Pancreas (tissue), 10 donors: Measurements from ENCODE around the gene OGG1. TPM values are rescaled to one million over a fixed set of nuclear protein-coding genes. Genes with fewer than 3 reads are reported as not detected.

Experiments
- ATAC-seq, 4 donors: fragments of 200-7000 bp; cut with Tn5 transposase; one replicate each; pipeline versions ENCODE4 v1.8.0 to v1.9.1; 2020; ENCODE audit warnings: mild to moderate bottlenecking in 4 of 4, moderate library complexity in 4 of 4
- DNase-seq, 6 donors: peaks; one replicate each; pipeline ENCODE4 v3.0.0-alpha.2; 2020
- FAIRE-seq: peaks from 2 replicates; lab custom pipeline; 2012; peaks lifted over from hg19 to GRCh38; lab: Jason Lieb, UNC
- H3K27ac ChIP-seq, 4 donors: fragments of 200-600 bp; sonication (generic); 1 replicate in 3 of 4; 2 replicates in 1 of 4; pipeline versions ENCODE4 v1.5.0 to v1.8.0; 2020
- H3K27me3 ChIP-seq, 4 donors: fragments of 200-600 bp; one replicate each; pipeline ENCODE4 v1.8.0; 2021
- H3K36me3 ChIP-seq, 3 donors: fragments of 200-600 bp; sonication (generic) in 1 of 3; one replicate each; pipeline versions ENCODE4 v1.5.0 to v1.8.0; 2020 to 2021
- H3K4me1 ChIP-seq, 3 donors: fragments of 200-600 bp; one replicate each; pipeline ENCODE4 v1.8.0; 2021
- H3K4me3 ChIP-seq, 4 donors: fragments of 200-600 bp; sonication (generic) in 2 of 4; one replicate each; pipeline versions ENCODE4 v1.5.0 to v1.8.0; 2020 to 2021
- H3K9me3 ChIP-seq, 4 donors: fragments of 200-600 bp; one replicate each; pipeline ENCODE4 v1.8.0; 2021
- WGBS, 2 donors: extraction: QIAGEN DNeasy Blood & Tissue Kit; methylation state at CpG; one replicate each; pipeline ENCODE4 v1.1.7; 2013; 5-methylcytosine and 5-hydroxymethylcytosine counted together
- intact Hi-C, 3 donors: fragments of 100-400 bp; cut with DNase I; formaldehyde crosslinking; loops; one replicate each; pipeline versions ENCODE4 v1.11.1 to v1.14.2; 2022
- polyA plus RNA-seq, 2 donors: library from polyadenylated mRNA; stranded (reverse); fragments of 200-250 nt; gene quantifications; one replicate each; pipeline ENCODE4 v1.2.3, GENCODE V29; 2013
- total RNA-seq, 6 donors: library from RNA; stranded (reverse); fragmentation: NEBNext Ultra II Directional in 4 of 6; extraction: Animal tissue kit (Norgen Biotek cat#: 25700) in 4 of 6; gene quantifications; one replicate each; pipeline versions ENCODE4 v1.2.1 to v1.2.4, GENCODE V29; 2021 to 2023
- TF ChIP-seq, protein P1 (sequence below), 4 donors: fragments of 200-600 bp; sonication (generic) in 3 of 4; IDR thresholded peaks; one replicate each; pipeline versions ENCODE4 v1.5.0 to v1.8.0; 2021; ENCODE audit warnings: antibody characterized with exemption in 4 of 4
- donor health status: healthy with polysubstance abuse.
- donor health status: DM: no; HTN: no; CAD: no; lungs with moderate emphysema.
- donor health status: DM: no; HTN: no; CAD: no.
- donor health status: control.
- donor health status: control.
- donor health status: Bipolar disorder and iron deficiency.
- donor health status: DM: yes; HTN: yes; CAD: no.
- donor health status: DM: no; HTN: no; CAD: no.
- donor health status: DM: no; HTN: no; CAD: no.
- donor health status: DM: yes; HTN: yes; CAD: no.

OGG1 gene
- total and polyA plus RNA-seq, 8 donors, result 5.9 to 13.9 (median 9.1) TPM

GRCh38 chr3:9750556-9751411 lies 1.0 kb downstream of the OGG1 start:
- intact Hi-C loops, result no loop called here
- no peak for FAIRE-seq
- Histone ChIP-seq H3K36me3 (peaks cover 0 to 31% (median 8%) of the 10 kb centered on the region in 3 donors), H3K27me3 (no peaks in the 10 kb centered on the region), H3K4me3 (peak overlapping the region; percentile 31 to 73 (median 54)), H3K27ac (peak overlapping the region in 2 of 4 donors; percentile 81 to 85), H3K9me3 (no peaks in the 10 kb centered on the region), H3K4me1 (peaks cover 0 to 9% (median 5%) of the 10 kb centered on the region in 3 donors)
- DNase-seq, result peak in 1 of 6 donors; percentile 22
- ATAC-seq, result no peak
- 37 to 38% methylated on average over 17 of the region's 17 CpGs for WGBS, 2 donors
- TF ChIP-seq, protein P1, sequence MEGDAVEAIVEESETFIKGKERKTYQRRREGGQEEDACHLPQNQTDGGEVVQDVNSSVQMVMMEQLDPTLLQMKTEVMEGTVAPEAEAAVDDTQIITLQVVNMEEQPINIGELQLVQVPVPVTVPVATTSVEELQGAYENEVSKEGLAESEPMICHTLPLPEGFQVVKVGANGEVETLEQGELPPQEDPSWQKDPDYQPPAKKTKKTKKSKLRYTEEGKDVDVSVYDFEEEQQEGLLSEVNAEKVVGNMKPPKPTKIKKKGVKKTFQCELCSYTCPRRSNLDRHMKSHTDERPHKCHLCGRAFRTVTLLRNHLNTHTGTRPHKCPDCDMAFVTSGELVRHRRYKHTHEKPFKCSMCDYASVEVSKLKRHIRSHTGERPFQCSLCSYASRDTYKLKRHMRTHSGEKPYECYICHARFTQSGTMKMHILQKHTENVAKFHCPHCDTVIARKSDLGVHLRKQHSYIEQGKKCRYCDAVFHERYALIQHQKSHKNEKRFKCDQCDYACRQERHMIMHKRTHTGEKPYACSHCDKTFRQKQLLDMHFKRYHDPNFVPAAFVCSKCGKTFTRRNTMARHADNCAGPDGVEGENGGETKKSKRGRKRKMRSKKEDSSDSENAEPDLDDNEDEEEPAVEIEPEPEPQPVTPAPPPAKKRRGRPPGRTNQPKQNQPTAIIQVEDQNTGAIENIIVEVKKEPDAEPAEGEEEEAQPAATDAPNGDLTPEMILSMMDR (IDR thresholded peaks at IDR 0.05), result no peak

GRCh38 chr3:9754678-9755077 lies 4.9 kb downstream of the OGG1 start:
- no peak overlapping the region for H3K27ac ChIP-seq
- FAIRE-seq, result no peak

DNA sequence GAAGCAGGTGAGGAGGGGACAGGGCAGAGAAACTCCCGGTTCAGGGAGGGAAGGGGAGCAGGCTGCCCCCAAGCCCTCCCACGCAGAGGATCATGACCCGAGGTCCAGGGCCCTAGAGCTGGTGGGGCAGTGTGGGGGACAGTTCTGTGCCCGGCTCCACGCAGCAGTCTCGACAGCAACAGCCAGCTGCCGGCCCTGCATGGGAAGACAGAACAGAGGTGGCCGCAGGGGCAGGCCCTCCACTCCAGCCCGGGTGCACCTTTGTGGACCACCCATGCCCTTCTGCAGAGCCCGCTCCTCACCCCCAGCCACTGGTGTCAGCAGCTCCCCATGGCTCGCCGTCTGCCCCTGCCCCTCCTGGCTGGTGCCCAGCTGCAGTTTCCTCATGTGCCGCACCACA lies 7.7 kb downstream of the OGG1 start:
- no peak overlapping the region for H3K27ac ChIP-seq
- no peaks in the 10 kb centered on the region for H3K9me3 ChIP-seq
- no peaks in the 10 kb centered on the region for H3K4me1 ChIP-seq
- H3K4me3 ChIP-seq, result no peak overlapping the region
- H3K27me3 ChIP-seq, result no peaks in the 10 kb centered on the region
- FAIRE-seq (no peak), ATAC-seq (no peak), DNase-seq (no peak)
- TF ChIP-seq, protein P1 (IDR thresholded peaks at IDR 0.05), result no peak
- peaks cover 0 to 22% (median 4%) of the 10 kb centered on the region in 3 donors for H3K36me3 ChIP-seq
- WGBS, 2 donors, result 91 to 94% methylated on average over 13 of the region's 13 CpGs
- intact Hi-C loops, result no loop called here

More at GRCh38 chr3:9754678-9755077, 4.9 kb downstream of the OGG1 start:
- no peak for DNase-seq
- no peak overlapping the region for H3K4me3 ChIP-seq
- H3K9me3 ChIP-seq, result no peaks in the 10 kb centered on the region
- H3K27me3 ChIP-seq, result no peaks in the 10 kb centered on the region
- 88 to 90% methylated on average over 8 of the region's 8 CpGs for WGBS, 2 donors
- ATAC-seq, result no peak
- intact Hi-C loops, result no loop called here
- H3K36me3 ChIP-seq, result peaks cover 0 to 31% (median 4%) of the 10 kb centered on the region in 3 donors
- TF ChIP-seq, protein P1 (IDR thresholded peaks at IDR 0.05), result no peak
- peaks cover 0 to 9% (median 0%) of the 10 kb centered on the region in 3 donors for H3K4me1 ChIP-seq

DNA sequence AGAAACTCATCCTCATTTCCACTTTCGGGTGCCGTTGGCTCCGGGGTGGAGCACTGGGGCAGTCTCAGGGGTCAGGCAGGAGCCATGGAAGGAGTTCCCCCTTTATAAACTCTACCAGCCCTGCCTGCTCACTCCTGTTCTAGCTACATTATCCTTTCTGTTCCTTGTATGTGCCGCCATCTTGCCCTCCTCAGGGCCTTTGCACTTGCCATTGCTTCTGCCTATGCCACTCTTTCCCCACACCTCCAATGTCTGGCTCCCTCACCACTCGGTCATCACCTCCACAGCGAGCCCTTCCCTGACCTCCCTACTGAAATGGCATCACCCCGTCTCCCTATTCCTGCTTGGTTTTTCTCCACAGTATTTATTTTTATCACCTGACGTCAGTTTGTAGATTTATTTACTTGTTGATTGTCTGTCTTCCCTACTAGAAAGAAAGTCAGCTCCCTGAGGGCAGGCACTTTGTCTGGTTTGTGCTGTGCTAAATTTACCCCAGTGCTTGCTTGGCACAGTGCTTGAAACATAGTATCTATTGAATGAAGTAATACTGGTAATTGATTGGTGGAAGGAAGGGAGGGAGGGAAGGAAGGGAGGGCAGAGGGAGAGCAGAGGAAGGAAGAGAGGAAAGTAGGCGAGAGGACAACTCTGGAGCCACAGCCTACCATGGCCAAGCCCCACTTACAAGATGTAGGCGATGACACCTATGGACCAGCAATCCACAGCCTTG lies 11.2 kb downstream of the OGG1 start:
- DNase-seq (no peak), ATAC-seq (no peak), FAIRE-seq (no peak)
- TF ChIP-seq, protein P1 (IDR thresholded peaks at IDR 0.05), result no peak
- no peaks in the 10 kb centered on the region for H3K9me3 ChIP-seq
- intact Hi-C loops, result no loop called here
- H3K36me3 ChIP-seq, result peaks cover 0 to 18% (median 4%) of the 10 kb centered on the region in 3 donors
- no peak overlapping the region for H3K27ac ChIP-seq
- no peak overlapping the region for H3K4me3 ChIP-seq
- H3K4me1 ChIP-seq, result no peaks in the 10 kb centered on the region
- 95% methylated on average over 10 of the region's 10 CpGs for WGBS, 2 donors
- no peaks in the 10 kb centered on the region for H3K27me3 ChIP-seq
